DOHH2 (cell line): ENCODE measurements around the gene CDK14.

ENCODE experiments used
- EZH2phosphoT487 ChIP-seq: fragments of 200-600 bp; sonication (generic); IDR thresholded peaks from 2 replicates; pipeline ENCODE4 v1.6.1; 2017; ENCODE audit warnings: borderline replicate concordance, mild to moderate bottlenecking, antibody characterized with exemption, low read length, moderate library complexity, mixed read lengths
- TF ChIP-seq, protein P1 (sequence below): fragments of 200-600 bp; sonication (generic); IDR thresholded peaks from one replicate; pipeline ENCODE4 v1.5.1; 2014; ENCODE audit warnings: antibody characterized with exemption, mild to moderate bottlenecking, low read depth, low read length; ENCODE audit not compliant: poor library complexity, severe bottlenecking

DNA sequence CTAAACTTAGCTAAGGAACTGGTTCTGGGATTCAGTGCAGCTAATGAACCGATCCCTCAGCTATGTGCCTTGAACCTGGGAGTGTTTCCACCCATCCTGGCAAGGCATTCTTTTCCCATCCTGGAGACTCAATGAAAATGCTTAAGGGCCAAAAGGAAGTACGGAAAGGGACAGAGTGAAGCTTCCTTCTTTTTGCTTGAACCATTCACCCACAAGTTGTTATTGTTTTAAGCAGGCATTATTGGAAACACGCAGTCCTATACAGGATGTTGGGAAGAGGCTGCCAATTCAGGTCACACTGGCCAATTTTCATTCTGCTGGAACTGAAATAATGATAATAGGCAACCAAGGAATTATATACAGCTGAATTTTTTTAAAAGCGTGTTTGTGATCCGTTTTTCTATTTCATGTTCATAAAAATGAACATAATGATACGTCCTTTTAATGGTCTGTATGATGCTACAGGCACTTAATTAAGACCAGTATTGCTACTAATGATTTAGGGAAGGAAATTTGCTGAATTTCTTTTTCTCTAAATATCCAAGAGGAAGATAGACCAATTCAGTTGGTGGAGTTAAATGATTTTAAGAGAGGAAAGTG, 610.3 kb downstream of the CDK14 start:
- TF ChIP-seq, protein P1, sequence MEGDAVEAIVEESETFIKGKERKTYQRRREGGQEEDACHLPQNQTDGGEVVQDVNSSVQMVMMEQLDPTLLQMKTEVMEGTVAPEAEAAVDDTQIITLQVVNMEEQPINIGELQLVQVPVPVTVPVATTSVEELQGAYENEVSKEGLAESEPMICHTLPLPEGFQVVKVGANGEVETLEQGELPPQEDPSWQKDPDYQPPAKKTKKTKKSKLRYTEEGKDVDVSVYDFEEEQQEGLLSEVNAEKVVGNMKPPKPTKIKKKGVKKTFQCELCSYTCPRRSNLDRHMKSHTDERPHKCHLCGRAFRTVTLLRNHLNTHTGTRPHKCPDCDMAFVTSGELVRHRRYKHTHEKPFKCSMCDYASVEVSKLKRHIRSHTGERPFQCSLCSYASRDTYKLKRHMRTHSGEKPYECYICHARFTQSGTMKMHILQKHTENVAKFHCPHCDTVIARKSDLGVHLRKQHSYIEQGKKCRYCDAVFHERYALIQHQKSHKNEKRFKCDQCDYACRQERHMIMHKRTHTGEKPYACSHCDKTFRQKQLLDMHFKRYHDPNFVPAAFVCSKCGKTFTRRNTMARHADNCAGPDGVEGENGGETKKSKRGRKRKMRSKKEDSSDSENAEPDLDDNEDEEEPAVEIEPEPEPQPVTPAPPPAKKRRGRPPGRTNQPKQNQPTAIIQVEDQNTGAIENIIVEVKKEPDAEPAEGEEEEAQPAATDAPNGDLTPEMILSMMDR: no peak
- no peak for TF ChIP-seq EZH2phosphoT487
